Umbilical cord (tissue), 2 donors: ENCODE data around the gene PNKD. TPM values are rescaled to one million over a fixed set of nuclear protein-coding genes. Genes with fewer than 3 reads are reported as not detected.
A peak's percentile ranks its signal among the peaks of the same experiment; 100 is the strongest.

ENCODE experiments used
- DNase-seq: peaks from one replicate; pipeline ENCODE4 v3.0.0-alpha.2; 2015; ENCODE audit warnings: low spot score
- total RNA-seq: library from RNA; depleted of rRNA; stranded (reverse); fragments of >200 nt; gene quantifications from one replicate; pipeline ENCODE4 v1.2.3, GENCODE V29; 2014; ENCODE audit warnings: low replicate concordance; ENCODE audit not compliant: insufficient read depth

Gene PNKD
- total RNA-seq, 1 donor from 2014 or later, result 7.7 TPM

DNA sequence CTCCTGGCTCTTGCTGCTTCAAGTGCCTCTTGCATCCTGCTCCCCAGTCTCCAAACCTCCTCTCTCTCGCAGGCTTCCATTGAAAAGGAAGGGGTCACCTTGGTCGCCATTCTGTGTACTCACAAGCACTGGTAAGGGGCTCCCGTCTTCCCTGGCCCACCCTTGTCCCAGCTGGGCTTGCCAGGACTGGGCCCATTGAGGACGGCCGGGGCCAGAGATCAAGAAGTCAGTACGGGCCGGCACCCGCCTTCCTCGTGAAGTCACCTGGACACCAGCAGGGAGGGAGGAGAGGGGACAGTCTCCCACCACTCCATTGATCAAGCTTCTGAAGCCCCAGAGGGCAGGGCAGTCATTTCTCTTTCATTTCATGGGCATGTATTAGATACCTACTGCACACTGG, 70.3 kb downstream of the PNKD start:
- no peak for DNase-seq

GRCh38 chr2:218341381-218341780, 71.1 kb downstream of the PNKD start:
- no peak for DNase-seq

DNA sequence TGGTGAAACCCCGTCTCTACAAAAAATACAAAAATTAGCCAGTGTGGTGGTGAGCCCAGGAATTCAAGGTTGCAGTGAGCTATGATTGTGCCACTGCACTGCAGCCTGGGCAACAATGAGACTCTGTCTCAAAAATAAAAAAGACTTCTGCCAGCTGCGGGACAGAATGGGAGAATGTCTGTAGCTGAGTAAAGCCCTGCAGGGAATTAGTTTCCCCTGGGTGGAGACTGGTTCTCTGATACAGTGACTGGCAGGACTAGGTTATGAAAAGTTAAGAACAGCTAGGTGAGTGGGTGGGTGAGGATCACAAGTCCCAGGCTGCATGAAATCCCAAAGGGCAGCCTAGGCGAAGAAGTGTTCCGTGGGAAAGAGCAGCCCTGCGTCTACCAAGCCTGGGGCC, 72.5 kb downstream of the PNKD start:
- DNase-seq, result no peak

- peak; percentile 65 for DNase-seq
These were observed 73.3 kb downstream of the PNKD start for GRCh38 chr2:218343591-218343990.

DNA sequence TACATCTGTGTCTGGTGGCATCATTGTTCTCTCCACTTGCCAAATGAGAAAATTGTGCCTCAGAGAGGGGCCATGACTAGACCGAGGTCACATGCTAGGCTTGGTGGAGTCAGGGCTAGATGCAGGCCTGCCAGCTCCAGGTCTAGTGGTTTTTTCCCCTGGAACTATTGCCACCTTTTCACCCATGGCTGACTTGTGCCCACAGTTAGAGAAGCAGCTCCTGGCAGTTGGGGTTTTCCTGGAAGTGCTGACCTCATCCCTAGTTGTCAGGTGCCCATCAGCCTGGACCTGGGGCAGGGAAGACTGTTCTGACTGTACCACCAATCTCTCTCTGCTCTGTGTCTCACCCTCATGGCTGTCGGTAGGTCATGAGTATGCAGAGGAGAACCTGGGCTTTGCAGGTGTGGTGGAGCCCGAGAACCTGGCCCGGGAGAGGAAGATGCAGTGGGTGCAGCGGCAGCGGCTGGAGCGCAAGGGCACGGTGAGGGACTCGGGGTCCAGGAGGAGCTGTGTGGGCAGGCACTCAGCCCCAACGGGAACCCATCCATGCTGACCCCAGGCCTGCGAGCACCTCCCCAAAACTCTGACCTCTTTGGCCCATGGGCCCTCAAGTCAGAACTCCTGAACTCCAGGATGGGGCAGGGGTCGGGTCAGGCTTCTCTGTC, 73.9 kb downstream of the PNKD start:
- no peak for DNase-seq

- no peak for DNase-seq
These were observed 74.6 kb downstream of the PNKD start for GRCh38 chr2:218344755-218345417.

DNA sequence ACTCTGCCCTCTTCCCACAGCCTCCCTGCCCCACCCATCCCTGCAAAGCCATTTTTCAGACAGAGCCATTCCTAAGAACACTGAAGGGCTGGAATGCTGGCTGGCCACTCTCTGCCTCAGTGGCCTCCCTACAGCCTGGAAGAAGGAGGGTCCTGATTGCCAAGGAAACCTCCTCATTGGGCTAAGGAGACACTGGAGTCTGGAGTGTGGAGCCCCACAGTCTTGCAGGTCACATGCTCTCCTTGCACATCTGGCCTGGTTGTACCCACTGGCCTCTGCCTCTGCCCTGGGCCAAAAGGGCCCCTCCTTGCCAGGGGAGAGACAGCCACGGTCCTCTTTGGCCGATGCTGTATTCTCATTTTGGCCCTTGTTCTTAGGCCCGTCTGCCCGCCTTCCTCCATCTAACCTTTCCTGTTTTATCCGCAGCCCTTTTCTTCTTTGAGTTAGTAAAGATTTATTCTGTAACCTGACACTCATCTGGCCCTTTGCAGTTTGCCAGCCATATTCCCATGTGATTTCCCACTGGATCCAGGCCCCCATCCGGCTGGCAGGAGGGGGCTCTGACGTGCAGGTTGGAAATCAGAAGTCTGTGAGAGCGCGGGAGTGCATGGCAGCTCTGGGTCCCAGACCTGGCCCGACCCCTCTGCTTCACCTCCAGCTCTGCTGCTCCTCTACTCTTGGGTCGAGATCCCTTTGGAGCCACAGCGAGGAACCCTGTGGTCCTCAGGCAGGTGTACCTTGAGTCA, 75.3 kb downstream of the PNKD start:
- no peak for DNase-seq

GRCh38 chr2:218347172-218347571, 76.9 kb downstream of the PNKD start:
- no peak for DNase-seq

- DNase-seq, result no peak
These were observed 83.7 kb downstream of the PNKD start for GRCh38 chr2:218354045-218354444.

- DNase-seq, result no peak
These were observed 84.6 kb downstream of the PNKD start for GRCh38 chr2:218354850-218355443.

DNA sequence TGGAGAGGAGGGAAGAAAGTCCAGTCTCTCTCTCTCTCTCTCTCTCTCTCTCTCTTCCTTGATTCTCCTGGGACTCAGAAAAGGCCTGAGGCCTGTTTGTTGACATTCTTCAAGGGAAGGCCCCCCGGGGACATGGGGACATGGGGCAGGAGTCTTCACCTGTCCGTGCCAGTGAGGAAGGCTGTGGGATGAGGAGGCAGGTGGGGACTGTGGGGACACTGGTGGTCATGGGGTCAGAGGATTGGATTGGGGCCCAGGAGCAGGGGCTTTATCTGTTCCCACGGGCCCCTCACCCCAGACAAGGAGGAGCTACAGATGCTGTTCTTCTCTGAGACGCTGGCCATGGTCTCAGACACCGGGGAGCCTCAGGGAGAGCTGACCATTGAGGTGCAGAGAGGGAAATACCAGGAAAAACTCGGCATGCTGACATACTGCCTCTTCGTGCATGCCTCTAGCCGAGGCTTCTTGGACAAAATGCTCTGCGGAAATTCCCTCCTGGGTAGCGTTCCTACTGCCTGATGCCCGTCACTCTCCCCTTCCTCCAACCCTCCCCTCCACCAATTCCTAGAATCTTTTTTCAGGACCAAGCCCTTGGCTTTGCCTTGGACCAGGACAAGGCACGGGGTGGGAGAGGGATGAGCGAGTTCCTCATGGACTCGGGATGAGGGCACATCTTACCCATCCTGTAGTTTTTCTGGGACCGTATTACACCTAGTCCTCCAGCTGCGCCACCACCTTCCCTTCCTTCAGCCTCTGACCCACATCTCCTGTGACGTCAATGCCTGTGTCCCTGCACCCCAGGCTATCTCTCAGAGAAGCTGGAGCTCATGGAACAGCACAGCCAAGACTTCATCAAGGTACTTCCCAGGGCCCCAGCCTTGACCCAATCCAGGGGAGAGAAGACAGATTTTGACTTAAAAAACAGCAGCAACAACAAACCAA, 87.2 kb downstream of the PNKD start:
- DNase-seq, result no peak

DNA sequence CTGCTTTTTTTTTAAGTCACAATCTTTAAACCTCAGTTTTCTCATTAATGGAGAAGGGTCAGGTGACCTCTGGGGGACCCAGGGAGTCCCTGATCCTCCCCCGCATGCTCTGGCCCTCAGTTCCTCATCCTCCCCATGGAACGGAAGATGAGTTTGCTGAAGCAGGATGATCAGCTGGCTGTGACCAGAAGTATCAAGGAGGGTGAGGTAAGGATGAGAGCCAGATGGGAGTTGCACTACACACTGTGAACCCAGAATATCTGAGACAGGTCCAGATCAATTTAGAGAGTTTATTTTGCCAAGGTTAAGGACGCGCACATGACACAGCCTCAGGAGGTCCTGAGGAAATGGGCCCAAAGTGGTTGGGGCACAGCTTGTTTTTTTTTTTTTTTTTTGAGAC, 90.1 kb downstream of the PNKD start:
- peak; percentile 26 for DNase-seq

- DNase-seq, result no peak
These were observed 92.3 kb downstream of the PNKD start for GRCh38 chr2:218362606-218363005.

GRCh38 chr2:218363736-218364135, 93.4 kb downstream of the PNKD start:
- DNase-seq, result no peak

DNA sequence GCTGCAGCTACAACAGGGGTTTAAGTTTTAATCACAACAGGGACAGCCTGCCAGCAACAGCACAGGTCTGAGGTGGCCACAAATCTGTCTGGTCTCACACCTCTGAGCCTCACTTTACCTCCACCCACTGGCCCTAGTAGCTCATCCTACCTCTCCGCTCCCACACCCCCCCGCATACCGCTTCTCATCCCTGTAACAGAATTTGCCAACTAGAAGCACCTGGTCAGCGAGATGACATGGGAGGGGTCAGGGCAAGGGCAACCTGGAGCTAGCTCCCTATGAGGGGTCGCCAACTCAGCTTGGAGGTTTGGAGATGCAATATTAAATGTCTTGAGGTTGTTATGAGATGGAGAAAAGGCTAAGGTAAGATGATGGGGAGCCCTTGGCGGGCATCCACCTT, 93.9 kb downstream of the PNKD start:
- no peak for DNase-seq

DNA sequence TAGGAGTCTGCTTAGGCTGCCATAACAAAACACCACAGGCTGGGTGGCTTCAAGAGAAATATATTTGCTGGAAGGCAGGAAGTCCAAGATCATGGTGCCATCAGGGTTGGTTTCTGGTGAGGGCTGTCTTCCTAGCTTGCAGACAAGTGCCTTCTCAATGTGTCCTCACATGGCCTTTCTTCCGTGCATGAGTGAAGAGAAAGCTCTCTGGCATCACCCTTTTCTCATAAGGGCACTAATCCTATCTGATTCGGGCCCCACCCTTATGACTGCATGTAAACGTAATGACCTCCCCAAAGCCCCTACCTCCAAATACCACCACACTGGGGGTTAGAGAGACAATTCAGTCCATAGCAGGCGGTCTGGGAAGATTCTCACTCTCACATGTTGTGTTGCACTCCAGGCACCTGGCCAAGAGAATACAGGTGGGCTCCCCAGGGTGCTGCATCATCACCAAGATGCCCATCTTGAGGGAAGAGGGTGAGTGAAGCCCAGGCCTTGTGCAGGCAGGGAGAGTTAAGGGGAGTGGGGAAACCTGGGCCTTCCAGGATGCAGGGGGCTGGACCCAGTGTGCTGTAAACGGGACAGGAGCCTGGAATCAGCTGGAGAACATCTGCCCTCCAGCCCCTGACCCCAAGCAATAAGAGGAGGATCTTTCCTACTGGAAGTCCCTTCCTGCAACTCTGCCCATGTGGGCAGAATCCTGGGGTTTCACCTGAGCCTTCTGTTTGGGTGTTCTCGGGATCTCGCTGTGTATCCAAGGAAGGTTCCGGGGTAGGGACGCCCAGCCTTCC, 96.5 kb downstream of the PNKD start:
- DNase-seq, result no peak

GRCh38 chr2:218367415-218368149, 97.3 kb downstream of the PNKD start:
- peak; percentile 92 for DNase-seq

DNA sequence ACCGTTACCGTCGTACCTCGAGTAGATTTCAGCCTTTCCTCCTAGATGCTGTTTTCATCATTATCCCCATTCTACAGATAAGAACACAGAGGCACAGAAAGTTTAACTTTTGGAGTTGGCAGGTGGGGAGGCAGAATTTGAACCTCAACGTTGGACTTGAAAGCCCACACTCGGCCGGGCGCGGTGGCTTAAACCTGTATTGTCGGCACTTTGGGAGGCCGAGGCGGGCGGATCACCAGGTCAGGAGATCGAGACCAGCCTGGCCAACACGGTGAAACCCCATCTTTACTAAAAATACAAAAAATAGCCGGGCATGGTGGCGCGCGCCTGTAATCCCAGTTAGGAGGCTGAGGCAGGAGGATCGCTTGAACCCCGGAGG, 97.8 kb downstream of the PNKD start:
- no peak for DNase-seq

- peak; percentile 69 for DNase-seq
These were observed 98.4 kb downstream of the PNKD start for GRCh38 chr2:218368621-218369153.

GRCh38 chr2:218369330-218369729, 99.0 kb downstream of the PNKD start:
- DNase-seq, result no peak
